ENCODE results near the gene NDUFV1. TPM values are rescaled to one million over a fixed set of nuclear protein-coding genes. Genes with fewer than 3 reads are reported as not detected.

The NDUFV1 gene
- total and polyA plus RNA-seq, 8 donors: 82.5 to 281 (median 115) TPM

GRCh38 chr11:67632982-67633755 is 26.4 kb downstream of the NDUFV1 start:
- no peak for TF ChIP-seq CTCF (IDR thresholded peaks at IDR 0.05)
- H3K9me3 ChIP-seq: no peaks in the 10 kb centered on the region
- whole genome bisulfite sequencing, 2 donors: 90 to 92% methylated on average over 30 of the region's 30 CpGs
- peak in 4 of 6 donors; percentile 11 to 76 (median 38) for DNase-seq
- H3K27ac ChIP-seq: peak overlapping the region in 3 of 4 donors; percentile 8 to 50 (median 30)
- peaks cover 11 to 23% (median 23%) of the 10 kb centered on the region in 3 donors for H3K4me1 ChIP-seq
- H3K4me3 ChIP-seq: no peak overlapping the region
- no peaks in the 10 kb centered on the region for H3K36me3 ChIP-seq
- no peaks in the 10 kb centered on the region for H3K27me3 ChIP-seq
- ATAC-seq: no peak
- intact Hi-C loops (cut with DNase I): no loop called here
- FAIRE-seq: no peak

DNA sequence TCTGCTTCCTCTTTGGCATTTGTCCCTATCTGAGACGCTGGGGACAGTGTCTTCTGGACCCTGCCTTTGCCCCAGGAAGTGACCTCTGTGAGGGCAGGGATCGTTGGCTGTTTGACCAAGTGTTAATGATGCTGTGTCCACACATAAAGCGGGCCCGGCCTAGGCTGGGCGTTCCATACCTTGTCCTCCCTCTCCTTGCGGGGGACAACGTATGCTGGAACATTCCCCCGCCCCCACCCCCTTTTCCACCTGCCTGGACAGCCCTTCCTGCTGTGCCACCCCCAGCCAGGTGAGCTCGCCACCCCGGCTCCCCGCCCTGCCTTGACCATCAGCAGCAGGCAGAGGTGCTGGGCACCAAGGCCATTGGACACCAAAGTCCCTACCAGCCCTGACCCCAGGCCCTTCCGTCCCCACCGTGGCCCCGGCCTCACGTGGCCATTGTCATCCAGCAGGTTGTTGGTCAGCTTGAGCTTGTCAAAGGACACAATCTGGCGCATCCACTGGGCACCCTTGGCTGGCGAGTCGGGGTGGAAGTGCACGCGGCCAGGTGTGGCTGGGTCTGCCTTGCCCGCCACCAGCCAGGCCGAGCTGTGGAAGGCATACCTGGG is 27.1 kb downstream of the NDUFV1 start:
- Histone ChIP-seq H3K4me1 (peaks cover 11 to 23% (median 23%) of the 10 kb centered on the region in 3 donors), H3K9me3 (no peaks in the 10 kb centered on the region), H3K27me3 (no peaks in the 10 kb centered on the region), H3K36me3 (no peaks in the 10 kb centered on the region), H3K27ac (no peak overlapping the region), H3K4me3 (no peak overlapping the region)
- DNase-seq (peak in 3 of 6 donors; percentile 49 to 72 (median 56)), FAIRE-seq (no peak), ATAC-seq (no peak)
- intact Hi-C loops (cut with DNase I): no loop called here
- no peak for TF ChIP-seq CTCF (IDR thresholded peaks at IDR 0.05)
- 82 to 86% methylated on average over 22 of the region's 22 CpGs for WGBS, 2 donors

DNA sequence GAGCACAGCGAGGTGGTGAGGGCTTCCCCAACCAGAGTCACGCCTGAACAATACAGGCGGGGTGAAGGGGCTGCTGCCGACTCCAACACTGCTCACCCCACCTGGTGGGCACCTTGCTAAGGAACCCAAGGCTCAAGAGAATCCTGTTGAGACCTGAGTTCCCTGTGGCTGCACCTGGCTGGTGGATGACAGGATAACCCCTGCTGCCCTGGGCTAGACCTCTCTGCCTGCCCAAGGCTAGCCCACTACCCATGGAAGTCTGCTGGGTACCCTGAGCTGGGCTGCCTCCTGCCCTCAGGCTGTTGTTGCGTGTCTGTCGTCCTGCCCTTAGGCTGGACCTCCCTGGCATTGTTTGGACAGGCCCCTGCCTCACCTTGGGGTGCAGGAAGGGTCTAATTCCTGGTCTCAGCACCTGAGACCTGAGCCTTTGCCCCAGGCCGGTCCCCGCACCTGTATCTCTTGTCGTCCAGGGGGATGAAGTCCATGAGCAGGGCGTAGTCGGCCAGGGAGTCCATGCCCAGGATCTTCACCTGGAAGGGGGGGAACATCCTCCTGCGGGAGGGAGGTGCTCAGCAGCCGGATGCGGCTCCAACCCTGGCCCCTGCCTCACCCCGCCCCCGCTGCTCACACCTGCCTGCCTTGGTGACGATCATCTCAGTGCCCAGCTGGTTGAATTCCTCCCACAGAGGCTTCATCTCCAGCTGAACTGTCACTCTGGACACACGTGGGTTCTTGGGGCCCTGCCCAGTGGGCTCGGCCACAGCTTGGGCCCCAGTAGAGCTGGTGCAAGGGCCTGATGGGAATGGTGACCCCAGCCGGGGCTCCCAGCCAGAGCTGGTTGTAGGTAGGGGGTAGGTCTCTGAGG is 27.9 kb downstream of the NDUFV1 start:
- Histone ChIP-seq H3K27ac (no peak overlapping the region), H3K9me3 (no peaks in the 10 kb centered on the region), H3K4me3 (no peak overlapping the region), H3K4me1 (peaks cover 11 to 23% (median 23%) of the 10 kb centered on the region in 3 donors), H3K27me3 (no peaks in the 10 kb centered on the region), H3K36me3 (no peaks in the 10 kb centered on the region)
- TF ChIP-seq CTCF (IDR thresholded peaks at IDR 0.05): no peak
- intact Hi-C loops (cut with DNase I): no loop called here
- DNase-seq: peak in 2 of 6 donors; percentile 36 to 50
- no peak for ATAC-seq
- 82% methylated on average over 20 of the region's 20 CpGs for WGBS, 2 donors
- FAIRE-seq: no peak

DNA sequence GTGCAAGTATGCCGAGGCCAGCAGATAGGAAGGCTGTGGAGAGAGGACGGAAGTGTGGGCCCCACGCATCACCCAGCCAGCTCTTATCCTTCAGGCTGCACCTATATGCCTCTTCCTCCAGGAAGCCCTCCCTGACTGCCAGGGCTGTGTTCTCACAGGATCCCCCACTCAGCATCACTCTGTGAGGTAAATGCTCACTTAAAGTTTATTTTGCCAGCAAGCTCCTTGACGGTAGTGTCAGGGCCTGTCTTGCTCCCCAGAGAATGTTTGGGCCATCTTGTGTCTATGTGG is 28.4 kb downstream of the NDUFV1 start:
- Histone ChIP-seq H3K36me3 (no peaks in the 10 kb centered on the region), H3K4me1 (peaks cover 11 to 23% (median 23%) of the 10 kb centered on the region in 3 donors), H3K27me3 (no peaks in the 10 kb centered on the region), H3K27ac (no peak overlapping the region), H3K4me3 (no peak overlapping the region), H3K9me3 (no peaks in the 10 kb centered on the region)
- WGBS, 2 donors: 84 to 89% methylated on average over 4 of the region's 4 CpGs
- intact Hi-C loops (cut with DNase I): no loop called here
- ATAC-seq: no peak
- FAIRE-seq: no peak
- no peak for DNase-seq
- TF ChIP-seq CTCF (IDR thresholded peaks at IDR 0.05): no peak

Data from pancreas (tissue), 10 donors.